ENCODE results near the gene NEK4.

The NEK4 gene

GRCh38 chr3:52809149-52809548 is 38.4 kb upstream of the NEK4 start:
- no peak for DNase-seq (ENCODE audit: low spot score)
- no peak overlapping the region for H3K4me3 ChIP-seq (ENCODE audit: severe bottlenecking)
- no peaks in the 10 kb centered on the region for H3K9me3 ChIP-seq (ENCODE audit: severe bottlenecking)
- no peak overlapping the region for H3K27ac ChIP-seq (ENCODE audit: poor library complexity, severe bottlenecking)
- ATAC-seq (ENCODE audit: low read depth), result no peak
- H3K27me3 ChIP-seq (ENCODE audit: insufficient read depth, poor library complexity, severe bottlenecking), result no peaks in the 10 kb centered on the region
- TF ChIP-seq, protein P1, sequence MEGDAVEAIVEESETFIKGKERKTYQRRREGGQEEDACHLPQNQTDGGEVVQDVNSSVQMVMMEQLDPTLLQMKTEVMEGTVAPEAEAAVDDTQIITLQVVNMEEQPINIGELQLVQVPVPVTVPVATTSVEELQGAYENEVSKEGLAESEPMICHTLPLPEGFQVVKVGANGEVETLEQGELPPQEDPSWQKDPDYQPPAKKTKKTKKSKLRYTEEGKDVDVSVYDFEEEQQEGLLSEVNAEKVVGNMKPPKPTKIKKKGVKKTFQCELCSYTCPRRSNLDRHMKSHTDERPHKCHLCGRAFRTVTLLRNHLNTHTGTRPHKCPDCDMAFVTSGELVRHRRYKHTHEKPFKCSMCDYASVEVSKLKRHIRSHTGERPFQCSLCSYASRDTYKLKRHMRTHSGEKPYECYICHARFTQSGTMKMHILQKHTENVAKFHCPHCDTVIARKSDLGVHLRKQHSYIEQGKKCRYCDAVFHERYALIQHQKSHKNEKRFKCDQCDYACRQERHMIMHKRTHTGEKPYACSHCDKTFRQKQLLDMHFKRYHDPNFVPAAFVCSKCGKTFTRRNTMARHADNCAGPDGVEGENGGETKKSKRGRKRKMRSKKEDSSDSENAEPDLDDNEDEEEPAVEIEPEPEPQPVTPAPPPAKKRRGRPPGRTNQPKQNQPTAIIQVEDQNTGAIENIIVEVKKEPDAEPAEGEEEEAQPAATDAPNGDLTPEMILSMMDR (IDR thresholded peaks at IDR 0.05; ENCODE audit: poor library complexity, severe bottlenecking), result no peak
- H3K4me1 ChIP-seq (ENCODE audit: insufficient read depth, poor library complexity, severe bottlenecking), result no peaks in the 10 kb centered on the region
- H3K36me3 ChIP-seq (ENCODE audit: low read depth), result no peaks in the 10 kb centered on the region

- ATAC-seq (ENCODE audit: low read depth), result no peak
- no peaks in the 10 kb centered on the region for H3K4me1 ChIP-seq (ENCODE audit: insufficient read depth, poor library complexity, severe bottlenecking)
- no peak overlapping the region for H3K4me3 ChIP-seq (ENCODE audit: severe bottlenecking)
- H3K36me3 ChIP-seq (ENCODE audit: low read depth), result no peaks in the 10 kb centered on the region
- H3K9me3 ChIP-seq (ENCODE audit: severe bottlenecking), result no peaks in the 10 kb centered on the region
- no peak for DNase-seq (ENCODE audit: low spot score)
- TF ChIP-seq, protein P1 (IDR thresholded peaks at IDR 0.05; ENCODE audit: poor library complexity, severe bottlenecking), result no peak
- H3K27ac ChIP-seq (ENCODE audit: poor library complexity, severe bottlenecking), result no peak overlapping the region
- H3K27me3 ChIP-seq (ENCODE audit: insufficient read depth, poor library complexity, severe bottlenecking), result no peaks in the 10 kb centered on the region
These were observed 34.7 kb upstream of the NEK4 start for GRCh38 chr3:52805270-52806039.

- no peak for DNase-seq (ENCODE audit: low spot score)
- ATAC-seq (ENCODE audit: low read depth), result no peak
- no peaks in the 10 kb centered on the region for H3K4me1 ChIP-seq (ENCODE audit: insufficient read depth, poor library complexity, severe bottlenecking)
These were observed 31.1 kb upstream of the NEK4 start for GRCh38 chr3:52801839-52802238.

DNA sequence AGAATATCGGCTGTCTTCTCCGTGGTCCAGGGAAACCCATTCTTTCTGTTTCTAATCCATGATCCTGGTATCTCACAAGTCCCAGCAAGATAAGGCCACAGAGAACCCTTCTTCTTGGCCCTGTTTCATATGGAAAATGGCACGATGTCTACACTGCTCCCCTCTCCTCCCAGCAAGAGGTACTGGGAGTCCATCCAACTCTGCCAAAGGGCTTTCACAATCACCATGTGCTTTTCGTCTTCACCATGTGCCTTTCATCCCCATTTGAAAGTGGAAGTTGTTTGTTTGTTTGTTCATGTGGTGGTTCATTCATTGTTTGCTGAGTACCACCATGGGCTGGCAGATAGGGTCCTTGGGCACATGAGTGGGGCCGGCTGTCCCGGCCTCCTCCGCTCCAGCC is 29.3 kb upstream of the NEK4 start:
- Histone ChIP-seq H3K27me3 (ENCODE audit: insufficient read depth, poor library complexity, severe bottlenecking) (no peaks in the 10 kb centered on the region), H3K9me3 (ENCODE audit: severe bottlenecking) (no peaks in the 10 kb centered on the region), H3K36me3 (ENCODE audit: low read depth) (no peaks in the 10 kb centered on the region), H3K4me1 (ENCODE audit: insufficient read depth, poor library complexity, severe bottlenecking) (no peaks in the 10 kb centered on the region), H3K4me3 (ENCODE audit: severe bottlenecking) (no peak overlapping the region), H3K27ac (ENCODE audit: poor library complexity, severe bottlenecking) (no peak overlapping the region)
- TF ChIP-seq, protein P1 (IDR thresholded peaks at IDR 0.05; ENCODE audit: poor library complexity, severe bottlenecking), result no peak
- no peak for DNase-seq (ENCODE audit: low spot score)
- no peak for ATAC-seq (ENCODE audit: low read depth)

More at GRCh38 chr3:52801839-52802238, 31.1 kb upstream of the NEK4 start:
- Histone ChIP-seq H3K27ac (ENCODE audit: poor library complexity, severe bottlenecking) (no peak overlapping the region), H3K36me3 (ENCODE audit: low read depth) (no peaks in the 10 kb centered on the region), H3K4me3 (ENCODE audit: severe bottlenecking) (no peak overlapping the region), H3K27me3 (ENCODE audit: insufficient read depth, poor library complexity, severe bottlenecking) (no peaks in the 10 kb centered on the region), H3K9me3 (ENCODE audit: severe bottlenecking) (no peaks in the 10 kb centered on the region)
- TF ChIP-seq, protein P1 (IDR thresholded peaks at IDR 0.05; ENCODE audit: poor library complexity, severe bottlenecking), result no peak

DNA sequence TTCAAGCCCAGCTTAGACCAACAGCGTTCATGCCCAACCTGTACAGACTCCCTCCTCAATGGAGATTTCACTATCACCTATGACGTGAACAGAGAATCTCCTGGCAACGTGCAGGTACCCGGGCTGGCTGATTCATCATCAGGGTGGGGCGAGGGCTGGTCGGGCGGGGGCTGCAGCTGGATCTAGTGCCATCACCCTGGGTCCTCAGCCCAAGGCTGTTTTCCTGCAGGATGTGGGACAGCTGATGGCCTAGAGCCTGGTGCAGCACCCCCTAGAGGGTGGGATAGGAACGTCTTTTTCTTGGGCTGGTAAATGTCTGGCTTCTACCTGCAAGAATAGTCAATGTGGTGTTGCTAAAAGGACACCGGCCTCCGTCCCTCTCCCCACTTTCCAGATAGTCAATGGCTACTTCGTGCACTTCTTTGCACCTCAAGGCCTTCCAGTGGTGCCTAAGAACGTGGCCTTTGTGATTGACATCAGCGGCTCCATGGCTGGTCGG is 28.3 kb upstream of the NEK4 start:
- no peak overlapping the region for H3K4me3 ChIP-seq (ENCODE audit: severe bottlenecking)
- H3K27me3 ChIP-seq (ENCODE audit: insufficient read depth, poor library complexity, severe bottlenecking), result no peaks in the 10 kb centered on the region
- H3K36me3 ChIP-seq (ENCODE audit: low read depth), result no peaks in the 10 kb centered on the region
- no peaks in the 10 kb centered on the region for H3K4me1 ChIP-seq (ENCODE audit: insufficient read depth, poor library complexity, severe bottlenecking)
- TF ChIP-seq, protein P1 (IDR thresholded peaks at IDR 0.05; ENCODE audit: poor library complexity, severe bottlenecking), result peak; percentile 59
- no peak overlapping the region for H3K27ac ChIP-seq (ENCODE audit: poor library complexity, severe bottlenecking)
- DNase-seq (ENCODE audit: low spot score) (peak; percentile 80), ATAC-seq (ENCODE audit: low read depth) (peak; percentile 82)
- H3K9me3 ChIP-seq (ENCODE audit: severe bottlenecking), result no peaks in the 10 kb centered on the region

Data from RWPE2 (cell line).